ENCODE measurements around the gene HDAC4. TPM values are rescaled to one million over a fixed set of nuclear protein-coding genes. Genes with fewer than 3 reads are reported as not detected.
A peak's percentile ranks its signal among the peaks of the same experiment; 100 is the strongest.

The HDAC4 gene
- total RNA-seq, 1 donor from 2014 or later: 76.6 TPM

- TF ChIP-seq POLR2A (IDR thresholded peaks at IDR 0.05) (no peak), CTCF (IDR thresholded peaks at IDR 0.05) (no peak), POLR2AphosphoS5 (IDR thresholded peaks at IDR 0.05; ENCODE audit: insufficient read depth in 1 of 2, low read depth in 1 of 2) (no peak)
- Histone ChIP-seq H3K27me3 (no peaks in the 10 kb centered on the region), H3K36me3 (no peaks in the 10 kb centered on the region), H3K27ac (peak overlapping the region; percentile 37), H3K4me3 (no peak overlapping the region), H3K4me1 (peaks cover 63% of the 10 kb centered on the region), H3K9me3 (no peaks in the 10 kb centered on the region)
- no peak for DNase-seq (ENCODE audit: extremely low spot score in 2 of 2)
- intact Hi-C loops (cut with DNase I): no loop called here
These were observed 128.2 kb downstream of the HDAC4 start for GRCh38 chr2:239272626-239273025.

DNA sequence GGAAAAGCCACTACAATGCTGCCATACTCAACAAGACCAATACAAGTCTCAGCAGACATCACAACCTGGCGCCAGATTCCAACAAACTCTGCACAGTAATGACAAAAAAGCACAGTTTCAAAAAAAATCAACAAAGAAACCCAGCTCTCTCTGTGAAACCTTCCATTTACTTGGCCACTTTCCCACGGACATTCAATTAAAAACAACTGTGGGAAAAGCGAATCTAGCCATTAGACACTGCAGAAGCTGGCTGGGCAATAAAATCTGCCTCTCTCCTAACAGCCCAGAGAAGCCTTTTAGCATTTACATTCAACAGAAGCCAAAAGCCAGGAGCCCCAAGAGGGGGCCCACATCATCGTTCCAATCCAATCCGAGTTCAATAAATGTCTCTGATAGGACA, 128.9 kb downstream of the HDAC4 start:
- peak overlapping the region; percentile 55 for H3K27ac ChIP-seq
- H3K4me3 ChIP-seq: no peak overlapping the region
- no peak for TF ChIP-seq POLR2A (IDR thresholded peaks at IDR 0.05)
- no peak for TF ChIP-seq CTCF (IDR thresholded peaks at IDR 0.05)
- no peak for TF ChIP-seq POLR2AphosphoS5 (IDR thresholded peaks at IDR 0.05; ENCODE audit: insufficient read depth in 1 of 2, low read depth in 1 of 2)
- peaks cover 64% of the 10 kb centered on the region for H3K4me1 ChIP-seq
- intact Hi-C loops (cut with DNase I): no loop called here
- H3K36me3 ChIP-seq: no peaks in the 10 kb centered on the region
- DNase-seq (ENCODE audit: extremely low spot score in 2 of 2): no peak
- H3K9me3 ChIP-seq: no peaks in the 10 kb centered on the region
- no peaks in the 10 kb centered on the region for H3K27me3 ChIP-seq

DNA sequence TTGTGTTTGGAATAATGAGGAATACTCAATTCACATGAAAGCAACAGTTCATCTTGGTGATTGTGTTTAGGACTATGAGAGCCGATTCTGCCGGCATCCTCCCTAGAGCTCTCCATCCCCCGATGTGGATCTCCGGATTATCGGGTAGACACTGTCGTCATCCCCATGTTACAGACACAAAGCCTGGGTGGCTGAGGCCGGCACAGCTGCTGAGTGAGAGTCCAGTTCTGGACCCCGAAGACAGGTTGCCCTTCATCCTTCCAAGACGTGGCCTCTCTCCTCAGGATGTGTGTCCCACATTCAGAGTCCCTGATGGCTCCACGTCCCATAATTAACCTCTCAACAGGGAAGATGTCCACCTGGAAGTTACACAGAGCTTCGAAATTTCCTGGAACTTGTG, 129.3 kb downstream of the HDAC4 start:
- no peaks in the 10 kb centered on the region for H3K9me3 ChIP-seq
- peaks cover 63% of the 10 kb centered on the region for H3K4me1 ChIP-seq
- H3K27ac ChIP-seq: peak overlapping the region; percentile 55
- H3K36me3 ChIP-seq: no peaks in the 10 kb centered on the region
- TF ChIP-seq CTCF (IDR thresholded peaks at IDR 0.05) (no peak), POLR2A (IDR thresholded peaks at IDR 0.05) (no peak), POLR2AphosphoS5 (IDR thresholded peaks at IDR 0.05; ENCODE audit: insufficient read depth in 1 of 2, low read depth in 1 of 2) (no peak)
- no peak overlapping the region for H3K4me3 ChIP-seq
- intact Hi-C loops (cut with DNase I): no loop called here
- H3K27me3 ChIP-seq: no peaks in the 10 kb centered on the region
- no peak for DNase-seq (ENCODE audit: extremely low spot score in 2 of 2)

DNA sequence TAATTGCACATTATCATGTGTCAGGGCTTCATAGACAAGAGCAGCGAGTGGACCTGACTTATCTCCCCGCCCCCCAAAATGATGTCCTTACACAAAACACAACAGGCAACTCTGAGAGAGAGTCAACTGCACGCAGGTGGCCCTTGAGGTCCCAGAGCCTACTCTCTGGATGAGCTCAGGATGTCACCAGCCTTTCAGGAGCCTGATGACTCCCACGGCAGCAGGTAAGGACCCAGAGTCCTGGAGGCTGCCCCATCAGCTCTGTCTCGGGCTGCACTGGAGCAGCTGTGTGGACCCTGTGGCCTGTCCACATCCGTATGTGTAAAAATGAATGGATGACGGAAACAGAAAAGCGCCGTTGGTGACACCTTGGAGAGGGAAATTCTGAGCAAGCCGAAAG, 130.9 kb downstream of the HDAC4 start:
- no peak overlapping the region for H3K27ac ChIP-seq
- H3K36me3 ChIP-seq: no peaks in the 10 kb centered on the region
- TF ChIP-seq CTCF (IDR thresholded peaks at IDR 0.05): no peak
- TF ChIP-seq POLR2A (IDR thresholded peaks at IDR 0.05): no peak
- no peak for TF ChIP-seq POLR2AphosphoS5 (IDR thresholded peaks at IDR 0.05; ENCODE audit: insufficient read depth in 1 of 2, low read depth in 1 of 2)
- no peak for DNase-seq (ENCODE audit: extremely low spot score in 2 of 2)
- no peaks in the 10 kb centered on the region for H3K9me3 ChIP-seq
- no peak overlapping the region for H3K4me3 ChIP-seq
- H3K4me1 ChIP-seq: peaks cover 63% of the 10 kb centered on the region
- intact Hi-C loops (cut with DNase I): no loop called here
- H3K27me3 ChIP-seq: no peaks in the 10 kb centered on the region

GRCh38 chr2:239269173-239269885, 131.5 kb downstream of the HDAC4 start:
- intact Hi-C loops (cut with DNase I): no loop called here
- DNase-seq (ENCODE audit: extremely low spot score in 2 of 2): no peak
- H3K4me1 ChIP-seq: peaks cover 63% of the 10 kb centered on the region
- H3K36me3 ChIP-seq: no peaks in the 10 kb centered on the region
- H3K27ac ChIP-seq: no peak overlapping the region
- no peaks in the 10 kb centered on the region for H3K27me3 ChIP-seq
- TF ChIP-seq POLR2A (IDR thresholded peaks at IDR 0.05) (no peak), CTCF (IDR thresholded peaks at IDR 0.05) (no peak), POLR2AphosphoS5 (IDR thresholded peaks at IDR 0.05; ENCODE audit: insufficient read depth in 1 of 2, low read depth in 1 of 2) (no peak)
- H3K4me3 ChIP-seq: no peak overlapping the region
- H3K9me3 ChIP-seq: no peaks in the 10 kb centered on the region
